GM12878 (cell line): ENCODE data around the gene METRNL. TPM values are rescaled to one million over a fixed set of nuclear protein-coding genes. Genes with fewer than 3 reads are reported as not detected.

Experiments
- ATAC-seq: fragments of 200-7000 bp; cut with Tn5 transposase; 3 replicates; pipeline ENCODE4 v1.9.1; 2020; ENCODE audit warnings: mild to moderate bottlenecking, moderate library complexity
- BruUV-seq: library from RNA; stranded (reverse); fragments of 400-500 nt; replicated peaks from 2 replicates; lab custom pipeline; 2021; lab: Mats Ljungman, UMichigan
- CTCF ChIA-PET: fragments of 300-600 bp; sonication (Branson Sonifier 250); formaldehyde crosslinking; extraction: SDS; loops from one replicate; lab custom pipeline; 2021; ENCODE audit warnings: inconsistent platforms; lab: Yijun Ruan, JAX
- POLR2A ChIA-PET: fragments of 350-600 bp; formaldehyde crosslinking; extraction: SDS; loops from one replicate; lab custom pipeline; 2021; ENCODE audit warnings: inconsistent platforms; lab: Charles Lee
- RAD21 ChIA-PET: fragments of 300-600 bp; sonication (Branson Sonifier 250); formaldehyde crosslinking; loops from one replicate; lab custom pipeline; 2023; ENCODE audit warnings: antibody characterized with exemption; ENCODE audit not compliant: unreplicated experiment; lab: Charles Lee
- SMC1A ChIA-PET: fragments of 300-600 bp; sonication (Branson Sonifier 250); formaldehyde crosslinking; loops from one replicate; lab custom pipeline; 2023; ENCODE audit not compliant: unreplicated experiment, uncharacterized antibody; lab: Charles Lee
- DNase-seq: peaks from one replicate; pipeline ENCODE4 v3.0.0-alpha.2; 2011; ENCODE audit warnings: low read depth, low spot score
- FAIRE-seq: peaks from 3 replicates; lab custom pipeline; 2011; peaks lifted over from hg19 to GRCh38; lab: Jason Lieb, UNC
- H2AFZ ChIP-seq: 2 replicates; pipeline ENCODE4 v1.6.0; 2011; ENCODE audit warnings: low read depth, low read length, control low read depth; ENCODE audit not compliant: control insufficient read depth
- H3K27ac ChIP-seq: 2 replicates; pipeline ENCODE4 v1.5.1; 2011; ENCODE audit warnings: control low read depth; ENCODE audit not compliant: control insufficient read depth, insufficient read depth
- H3K27me3 ChIP-seq, 2 experiments: replicated peaks in 1 of 2; 2 replicates each; pipeline versions ENCODE4 v1.6.0 to v1.6.1; 2011; ENCODE audit warnings: low read length in 1 of 2; ENCODE audit not compliant: control insufficient read depth in 2 of 2, insufficient read depth in 2 of 2
- H3K36me3 ChIP-seq, 2 experiments: 2 replicates each; pipeline ENCODE4 v1.5.1; 2011; ENCODE audit warnings: low read length in 1 of 2; ENCODE audit not compliant: control insufficient read depth in 2 of 2, insufficient read depth in 2 of 2
- H3K4me1 ChIP-seq: 2 replicates; pipeline ENCODE4 v1.6.1; 2011; ENCODE audit warnings: mild to moderate bottlenecking, low read length, moderate library complexity, mixed read lengths; ENCODE audit not compliant: control insufficient read depth, insufficient read depth
- H3K4me2 ChIP-seq: 2 replicates; pipeline ENCODE4 v1.6.0; 2011; ENCODE audit warnings: control low read depth; ENCODE audit not compliant: control insufficient read depth, insufficient read depth
- H3K4me3 ChIP-seq: fragments of 200-600 bp; sonication (generic); 2 replicates; pipeline ENCODE4 v1.5.1; 2016
- H3K79me2 ChIP-seq: 2 replicates; pipeline ENCODE4 v1.6.0; 2011; ENCODE audit warnings: low read length; ENCODE audit not compliant: control insufficient read depth, insufficient read depth
- H3K9ac ChIP-seq: 2 replicates; pipeline ENCODE4 v1.8.0; 2011; ENCODE audit warnings: low read length, control low read depth, mixed read lengths; ENCODE audit not compliant: control insufficient read depth, insufficient read depth
- H3K9me3 ChIP-seq: replicated peaks from 3 replicates; pipeline ENCODE4 v1.5.1; 2011; ENCODE audit warnings: mild to moderate bottlenecking, low read length; ENCODE audit not compliant: control insufficient read depth, insufficient read depth
- H4K20me1 ChIP-seq: 2 replicates; pipeline ENCODE4 v1.6.0; 2011; ENCODE audit not compliant: control insufficient read depth, insufficient read depth
- CEBPB ChIP-seq, 2 experiments: fragments of 150-350 bp in 1 of 2; IDR thresholded peaks; 2 replicates each; pipeline ENCODE4 v1.6.1; 2012 to 2014; ENCODE audit warnings: low read depth in 2 of 2, low read length in 2 of 2, borderline replicate concordance in 1 of 2, inconsistent platforms in 1 of 2
- EZH2 ChIP-seq: IDR thresholded peaks from 2 replicates; pipeline ENCODE4 v1.6.1; 2012; ENCODE audit warnings: low read depth, mild to moderate bottlenecking, control low read depth, inconsistent platforms, low read length, borderline replicate concordance; ENCODE audit not compliant: control insufficient read depth
- NBN ChIP-seq: fragments of 450-650 bp; IDR thresholded peaks from 2 replicates; pipeline ENCODE4 v1.6.1; 2016
- NR2C1 ChIP-seq: fragments of 450-650 bp; IDR thresholded peaks from 2 replicates; pipeline ENCODE4 v1.6.1; 2017; ENCODE audit warnings: antibody characterized with exemption, mild to moderate bottlenecking, moderate library complexity
- SIN3A ChIP-seq: IDR thresholded peaks from 2 replicates; pipeline ENCODE4 v1.6.1; 2012; ENCODE audit warnings: low read depth, low read length, improper control_type of control experiment
- SMC3 ChIP-seq: IDR thresholded peaks from 2 replicates; pipeline ENCODE4 v1.6.1; 2011; ENCODE audit warnings: low read length, improper control_type of control experiment, borderline replicate concordance
- STAT3 ChIP-seq: IDR thresholded peaks from 2 replicates; pipeline ENCODE4 v1.6.1; 2011; ENCODE audit warnings: low read depth, low read length, improper control_type of control experiment
- USF1 ChIP-seq: IDR thresholded peaks from 2 replicates; pipeline ENCODE4 v1.6.1; 2011; ENCODE audit warnings: borderline replicate concordance, low read depth, mild to moderate bottlenecking, moderate library complexity, mixed read lengths, low read length; ENCODE audit not compliant: insufficient read depth; ENCODE audit errors: extremely low read length
- WGBS: methylation state at CpG from one replicate; pipeline ENCODE4 v1.1.6; 2016; ENCODE audit warnings: low lambda C conversion rate; ENCODE audit not compliant: insufficient replicate concordance, insufficient coverage; ENCODE audit errors: missing lambda C conversion rate; 5-methylcytosine and 5-hydroxymethylcytosine counted together
- in situ Hi-C: fragments of 300-500 bp; cut with MboI; formaldehyde crosslinking; loops from 9 replicates; pipeline ENCODE4 v1.14.3; 2018; ENCODE audit warnings: mixed read lengths
- intact Hi-C: fragments of 100-400 bp; cut with micrococcal nuclease; formaldehyde crosslinking; loops from one replicate; pipeline ENCODE4 v1.14.2; 2022; ENCODE audit not compliant: unreplicated experiment
- polyA plus RNA-seq, 11 experiments: library from polyadenylated mRNA; depleted of rRNA in 4 of 11; unstranded in 6 of 11; stranded (reverse) in 5 of 11; fragments of >200 nt; fragmentation: Nextera tagmentation in 4 of 11; fragmentation: Illumina TruSeq in 1 of 11; extraction: Ambion mirVana in 4 of 11; extraction: Trizol in 1 of 11; gene quantifications; 1 replicate in 1 of 11; 2 replicates in 10 of 11; pipeline versions ENCODE4 v1.2.1 to v1.2.3, GENCODE V29; 2011 to 2016; ENCODE audit warnings: inconsistent platforms in 2 of 11, missing spikeins in 2 of 11, low read depth in 1 of 11
- total RNA-seq, 4 experiments: library from RNA; depleted of rRNA in 3 of 4; stranded (reverse); fragments of >200 nt in 3 of 4; fragmentation: Illumina TruSeq in 1 of 4; extraction: Trizol in 1 of 4; gene quantifications; 2 replicates each; pipeline versions ENCODE4 v1.2.1 to v1.2.3, GENCODE V29; 2013 to 2021

The METRNL gene
- total and polyA plus RNA-seq, 10 of the 15 experiments (the other 5 are each of a cell fraction or from before 2014, with no cell fraction given): 0.05 to 3.7 (median 0.48) TPM; not detected in 2

- RAD21 ChIA-PET: no interaction called here
- H3K27me3 ChIP-seq: 0 out of 4 replicates have a peak, but pooled peaks cover 0 to 1% of the 10 kb centered on the region in 2 experiments
- in situ Hi-C loops: no loop called here
- intact Hi-C loops: no loop called here
- no peaks in the 10 kb centered on the region for H3K4me1 ChIP-seq
- FAIRE-seq (no peak), DNase-seq (no peak), ATAC-seq (no peak)
- no peak overlapping the region for H3K4me2 ChIP-seq
- no TSS peak for BruUV-seq
- no peak overlapping the region for H3K27ac ChIP-seq
- no peaks in the 10 kb centered on the region for H4K20me1 ChIP-seq
- H3K9me3 ChIP-seq: no peaks in the 10 kb centered on the region; the same call in 2 of the 3 replicates
- no peaks in the 10 kb centered on the region for H3K79me2 ChIP-seq
- no peak overlapping the region for H3K9ac ChIP-seq
- CTCF ChIA-PET: no interaction called here
- POLR2A ChIA-PET: no interaction called here
- H2AFZ ChIP-seq: no peak overlapping the region
- H3K4me3 ChIP-seq: no peak overlapping the region
- H3K36me3 ChIP-seq: no peaks in the 10 kb centered on the region
- WGBS: 3% methylated on average over 9 of the region's 9 CpGs
- TF ChIP-seq EZH2 (no peak), NBN (no peak), CEBPB (IDR thresholded peaks at IDR 0.05; ENCODE audit: borderline replicate concordance in 1 of 2, low read depth in 2 of 2, low read length in 2 of 2) (no peak), SIN3A (no peak), STAT3 (no peak), SMC3 (no peak), USF1 (no peak), NR2C1 (no peak)
- SMC1A ChIA-PET: no interaction called here
Observed at GRCh38 chr17:83137523-83137922, 58.1 kb downstream of the METRNL start.
